GM18907 (cell line): Measurements from ENCODE around the gene TMEM238.
A peak's percentile ranks its signal among the peaks of the same experiment; 100 is the strongest.
"Not testable (repeated sequence)": the region's sequence is repeated elsewhere in the genome, so short reads cannot be mapped to it uniquely, and the experiment has no call there.

ENCODE experiments used
- ATAC-seq: cut with Tn5 transposase; IDR thresholded peaks from one replicate; pipeline ENCODE4 v1.9.1; 2021; ENCODE audit warnings: mild to moderate bottlenecking, moderate library complexity; ENCODE audit not compliant: unreplicated experiment

TMEM238 gene

DNA sequence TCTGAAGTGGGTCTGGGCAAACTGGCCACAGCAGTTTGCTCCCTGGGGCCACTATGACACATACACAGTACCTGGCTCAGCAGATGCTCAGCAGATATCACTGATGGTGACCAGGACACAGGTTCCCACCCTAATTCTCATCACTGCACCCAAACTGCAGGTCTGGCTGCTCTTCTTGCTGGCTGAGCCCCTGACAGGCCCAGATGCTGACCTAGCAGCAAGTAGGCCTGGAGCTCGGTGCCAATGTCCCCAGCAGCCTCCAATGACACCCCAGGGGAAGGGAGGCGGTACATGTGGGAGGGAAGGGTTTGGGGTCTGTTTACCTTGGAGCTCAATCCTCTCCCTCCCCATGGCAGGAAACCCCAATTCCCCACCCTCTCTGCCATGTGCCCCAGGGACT is 18.4 kb upstream of the TMEM238 start:
- ATAC-seq: no peak

DNA sequence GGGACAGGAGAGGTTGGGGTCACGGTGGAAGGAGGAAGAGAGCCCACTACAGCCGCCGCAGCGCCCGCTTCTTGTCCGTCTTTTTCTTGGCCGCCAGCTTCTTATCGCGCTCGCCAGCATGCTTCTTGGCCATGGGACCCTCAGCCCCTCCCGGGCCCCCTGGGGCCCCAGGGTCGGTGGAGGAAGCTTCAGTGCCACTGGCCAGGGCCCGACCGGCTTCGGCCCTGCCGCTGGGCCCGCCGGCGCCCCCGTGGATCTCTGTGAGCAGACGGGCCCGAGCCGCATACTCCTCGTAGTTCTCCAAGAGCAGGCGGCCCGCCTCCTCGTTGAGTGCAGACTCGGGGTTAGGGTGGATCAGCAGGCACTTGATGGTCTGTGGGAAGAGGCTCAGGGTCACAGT is 17.3 kb upstream of the TMEM238 start:
- not testable (repeated sequence) for ATAC-seq

DNA sequence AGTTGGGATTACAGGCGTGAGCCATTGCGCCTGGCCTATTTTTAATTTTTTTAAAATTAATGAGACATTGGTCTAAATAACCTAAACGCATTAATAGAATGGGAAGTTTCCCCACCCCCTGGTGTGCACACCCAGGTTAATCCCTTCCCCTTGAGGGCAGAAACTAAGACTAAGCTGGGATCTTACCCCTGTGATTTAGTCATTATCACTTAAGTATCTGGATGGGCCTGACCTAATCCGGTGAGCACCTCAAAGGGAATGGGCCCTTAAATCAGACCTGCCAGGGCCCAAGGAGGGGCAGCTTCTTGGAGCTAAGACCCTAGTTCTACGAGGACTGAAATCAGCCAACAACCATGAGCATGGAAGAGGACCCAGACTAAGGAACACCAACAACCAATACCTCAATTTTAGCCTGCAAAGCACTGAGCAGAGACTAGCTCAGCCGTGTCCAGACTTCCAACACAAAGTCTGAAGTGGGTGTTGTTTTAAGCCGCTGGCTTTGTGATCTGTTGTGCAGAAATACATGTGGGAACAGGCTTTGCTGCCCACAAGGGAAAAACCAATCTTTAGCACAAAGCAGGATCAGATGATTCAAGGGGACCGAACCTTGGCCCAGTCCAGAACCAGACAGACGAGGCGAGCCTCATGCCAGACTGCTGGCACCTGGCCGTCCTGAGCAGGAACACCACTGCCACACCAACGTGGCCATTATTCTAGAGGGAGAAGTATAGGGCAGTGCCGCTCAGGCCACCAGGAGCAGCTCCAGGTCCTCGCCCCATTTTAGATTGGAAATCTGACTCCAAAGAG is 16.4 kb upstream of the TMEM238 start:
- no peak for ATAC-seq

DNA sequence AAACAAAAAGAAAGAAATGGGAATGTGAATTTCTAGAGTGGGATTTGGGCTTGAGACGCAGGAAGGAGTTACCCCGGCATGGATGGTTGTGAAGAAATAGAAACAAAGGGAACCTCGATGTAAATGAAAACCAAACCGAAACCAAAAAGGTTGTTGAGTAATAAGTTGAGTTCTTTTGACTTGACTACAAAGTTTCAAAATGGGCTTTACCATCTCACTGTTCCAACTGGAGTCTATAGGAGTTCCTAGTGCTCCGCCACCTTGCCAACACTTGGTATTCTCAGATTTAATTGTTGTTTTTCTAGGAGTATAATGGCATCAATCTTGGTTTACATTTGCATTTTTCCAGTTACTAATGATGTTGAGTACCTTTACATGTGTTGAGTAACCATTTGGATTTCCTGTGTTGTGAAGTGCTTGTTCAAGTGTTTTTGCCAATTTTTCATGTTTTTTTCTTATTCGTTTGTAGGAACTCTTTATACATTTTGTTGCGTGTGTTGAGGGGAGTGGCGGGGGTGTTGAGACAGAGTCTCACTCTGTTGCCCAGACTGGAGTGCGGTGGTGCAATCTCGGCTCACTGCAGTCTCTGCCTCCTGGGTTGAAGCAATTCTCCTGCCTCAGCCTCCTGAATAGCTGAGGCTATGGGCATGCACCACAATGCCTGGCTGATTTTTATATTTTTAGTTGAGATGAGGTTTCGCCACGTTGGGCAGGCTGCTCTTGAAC is 14.3 kb upstream of the TMEM238 start:
- ATAC-seq: no peak

DNA sequence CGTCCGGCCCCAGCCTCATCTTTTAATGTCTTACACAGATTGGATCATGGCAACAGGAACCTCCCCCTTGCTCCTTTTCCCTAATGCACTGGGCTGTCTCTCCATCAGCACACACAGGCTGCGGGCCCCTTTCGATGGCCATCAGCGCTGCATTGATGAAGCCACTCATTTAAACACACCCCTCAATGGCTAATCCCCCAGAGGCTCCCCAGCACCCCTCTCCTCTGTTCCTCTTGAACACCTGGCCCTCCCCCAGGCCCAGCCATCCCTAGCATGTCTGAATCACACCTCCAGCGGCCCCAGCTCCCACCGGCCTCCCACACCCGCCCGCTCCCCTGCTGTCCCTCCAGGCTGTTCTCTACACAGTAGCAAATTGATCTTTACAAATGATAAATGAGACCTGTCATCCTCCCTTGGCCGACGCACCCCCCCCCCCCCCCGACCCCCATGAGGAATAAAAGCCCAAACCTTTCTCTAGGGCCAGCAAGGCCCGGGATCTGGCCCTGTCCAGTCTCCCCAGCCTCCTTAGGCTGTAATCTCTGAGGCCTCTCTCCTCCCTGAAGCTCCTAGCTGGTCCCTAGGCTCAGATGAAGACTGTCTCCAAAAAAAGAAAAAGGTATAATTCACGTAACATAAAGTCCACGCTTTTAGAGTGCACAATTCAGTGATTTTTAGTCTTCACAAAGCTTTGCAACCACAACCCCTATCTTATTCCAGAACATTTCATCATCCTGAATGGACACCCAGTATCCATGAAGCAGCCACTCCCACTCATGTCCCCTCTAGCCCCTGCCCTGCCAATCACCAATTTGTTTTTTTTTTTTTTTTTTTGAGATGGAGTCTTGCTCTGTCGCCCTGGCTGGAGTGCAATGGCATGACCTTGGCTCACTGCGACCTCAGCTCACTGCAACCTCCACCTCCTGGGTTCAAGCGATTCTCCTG is 9.0 kb upstream of the TMEM238 start:
- ATAC-seq: no peak

DNA sequence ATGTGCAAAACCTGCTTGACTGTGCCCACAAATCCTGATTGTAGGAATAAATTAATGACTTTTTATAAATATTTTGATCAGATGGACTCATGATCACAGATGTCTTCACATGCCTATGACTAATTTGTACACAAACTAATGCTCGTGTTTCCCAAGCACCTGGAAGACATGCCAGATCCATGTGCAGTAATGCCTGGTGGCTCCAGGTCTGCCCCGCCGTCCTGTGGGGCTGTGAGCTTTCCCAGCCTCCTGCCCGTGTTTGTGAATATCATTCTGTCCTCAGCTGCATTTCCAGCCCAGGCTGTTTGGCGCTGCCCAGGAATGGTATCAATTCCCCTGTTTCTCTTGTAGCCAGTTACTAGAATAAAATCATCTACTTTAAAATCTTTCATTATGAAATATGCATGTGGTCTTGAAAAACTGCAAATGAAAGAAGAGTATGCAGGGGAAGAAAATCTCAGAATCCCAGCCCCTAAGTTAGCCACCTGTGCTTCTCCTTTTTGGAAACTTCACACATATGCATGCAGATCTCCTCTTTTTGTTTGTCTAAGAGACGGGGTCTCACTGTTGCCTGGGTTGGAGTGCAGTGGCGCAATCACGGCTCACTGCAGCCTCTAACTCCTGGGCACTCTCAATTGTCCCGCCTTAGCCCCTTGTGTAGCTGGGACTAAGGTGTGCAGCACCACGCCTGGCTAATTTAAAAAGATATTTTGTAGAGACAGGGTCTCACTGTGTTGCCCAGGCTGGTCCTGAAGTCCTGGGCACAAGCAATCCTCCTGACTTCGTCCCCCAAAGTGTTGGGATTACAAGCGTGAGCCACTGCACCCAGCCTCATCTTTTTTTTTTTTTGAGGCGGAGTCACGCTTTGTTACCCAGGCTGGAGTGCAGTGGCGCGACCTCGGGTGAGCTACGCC is 7.9 kb upstream of the TMEM238 start:
- ATAC-seq: no peak

DNA sequence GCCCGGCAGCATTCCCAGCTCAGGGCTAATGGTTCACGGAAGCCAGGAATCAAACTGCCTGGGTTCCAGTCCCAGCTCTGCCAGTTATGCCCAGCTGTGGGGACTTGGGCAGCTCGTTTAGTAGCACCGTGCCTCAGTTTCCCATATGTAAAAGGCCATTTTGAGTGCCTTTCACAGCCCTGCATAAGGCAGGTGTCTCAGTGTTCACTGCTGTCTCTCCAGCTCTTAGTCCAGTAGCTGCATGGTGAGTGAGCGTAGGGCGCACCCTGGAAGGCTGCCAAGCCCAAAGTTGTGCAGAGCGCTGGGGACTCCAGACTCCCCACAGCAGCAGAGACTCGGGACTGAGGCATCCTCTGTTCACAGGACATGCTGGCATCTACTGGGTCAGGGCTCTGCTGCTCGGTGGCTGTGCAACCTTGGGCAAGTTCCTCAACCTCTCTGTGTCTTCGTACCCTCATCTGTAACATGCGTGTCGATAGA is 7.1 kb upstream of the TMEM238 start:
- ATAC-seq: no peak

DNA sequence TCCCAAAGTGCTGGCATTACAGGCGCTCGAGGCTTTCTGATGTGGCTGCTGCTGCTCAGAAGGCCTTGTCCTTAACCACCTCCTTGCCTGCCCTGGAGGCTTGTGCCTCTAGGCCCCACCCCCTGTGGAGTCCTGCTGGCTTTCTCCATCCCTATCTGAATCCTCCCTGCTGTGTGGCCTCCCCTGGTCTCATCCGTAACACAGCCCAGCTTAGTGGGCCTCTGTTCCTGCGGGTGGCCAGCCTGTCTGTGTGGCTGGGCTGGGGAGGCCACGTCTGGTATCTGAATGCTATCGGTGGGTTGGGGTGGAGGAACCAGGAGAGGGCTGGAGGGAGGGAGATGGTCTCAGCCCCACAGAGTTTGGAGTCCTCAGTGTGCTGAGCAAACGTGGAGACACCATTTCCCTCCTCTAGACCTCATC is 6.4 kb upstream of the TMEM238 start:
- no peak for ATAC-seq

DNA sequence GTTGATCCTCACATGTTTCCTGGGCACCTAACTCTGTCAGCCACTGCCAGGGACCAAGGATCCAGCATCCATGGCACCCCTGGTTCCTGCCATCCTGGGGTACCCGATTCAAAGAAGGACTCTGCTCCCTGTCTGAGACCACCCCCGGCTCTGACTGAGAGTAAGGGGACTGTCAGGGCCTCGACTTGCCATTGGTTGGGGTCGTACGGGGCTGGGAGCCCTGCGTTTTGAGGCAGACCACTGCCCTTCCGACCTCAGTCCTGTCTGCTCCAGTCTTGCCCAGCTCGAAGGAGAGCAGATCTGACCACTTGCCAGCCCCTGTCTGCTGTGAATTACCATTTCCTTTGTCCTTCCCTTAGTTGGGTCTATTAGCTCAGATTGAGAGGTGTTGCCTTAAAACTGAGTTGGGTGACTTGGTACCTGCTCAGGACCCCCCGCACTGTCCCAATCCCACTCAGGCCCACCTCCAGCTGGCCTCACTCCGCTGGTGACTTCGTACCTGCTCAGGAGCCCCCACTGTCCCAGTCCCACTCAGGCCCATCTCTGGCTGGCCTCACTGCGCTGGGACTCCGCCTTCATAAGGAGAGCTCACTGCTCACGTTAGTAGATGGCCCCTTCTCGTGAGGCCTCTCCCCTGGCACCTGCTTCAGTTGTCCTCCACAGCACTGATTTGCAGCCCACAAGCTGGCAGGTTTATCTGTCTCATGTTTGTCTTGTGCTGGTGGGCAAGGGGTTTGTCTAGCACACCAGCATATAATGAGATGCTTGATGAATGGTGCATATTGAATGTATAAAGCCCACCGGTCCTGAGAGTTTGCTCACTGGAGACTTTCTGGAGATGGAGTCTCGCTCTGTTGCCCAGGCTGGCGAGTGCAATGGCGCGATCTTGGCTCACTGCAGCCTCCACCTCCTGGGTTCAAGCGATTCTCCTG is 5.6 kb upstream of the TMEM238 start:
- no peak for ATAC-seq

DNA sequence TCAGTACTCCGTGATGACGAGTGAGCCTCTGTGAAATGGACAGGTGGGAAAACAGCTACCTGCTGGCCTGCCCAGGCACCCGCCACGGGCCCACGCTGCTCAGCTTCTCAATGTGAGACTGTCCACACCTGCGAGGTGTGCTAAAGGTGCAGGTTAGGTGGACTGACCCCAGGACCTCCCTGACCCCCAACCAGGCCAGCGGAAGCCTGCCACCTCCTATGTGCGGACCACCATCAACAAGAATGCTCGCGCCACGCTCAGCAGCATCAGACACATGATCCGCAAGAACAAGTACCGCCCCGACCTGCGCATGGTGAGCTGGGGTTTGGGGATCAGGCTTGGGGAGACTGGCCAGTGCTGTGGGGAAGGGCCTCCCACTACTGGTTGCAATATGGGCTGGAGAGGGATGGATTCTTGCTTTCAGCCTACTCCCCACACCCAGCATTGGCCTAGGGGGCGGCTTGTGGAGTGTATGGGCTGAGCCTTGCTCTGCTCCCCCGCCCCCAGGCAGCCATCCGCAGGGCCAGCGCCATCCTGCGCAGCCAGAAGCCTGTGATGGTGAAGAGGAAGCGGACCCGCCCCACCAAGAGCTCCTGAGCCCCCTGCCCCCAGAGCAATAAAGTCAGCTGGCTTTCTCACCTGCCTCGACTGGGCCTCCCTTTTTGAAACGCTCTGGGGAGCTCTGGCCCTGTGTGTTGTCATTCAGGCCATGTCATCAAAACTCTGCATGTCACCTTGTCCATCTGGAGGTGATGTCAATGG is 3.8 kb upstream of the TMEM238 start:
- no peak for ATAC-seq

DNA sequence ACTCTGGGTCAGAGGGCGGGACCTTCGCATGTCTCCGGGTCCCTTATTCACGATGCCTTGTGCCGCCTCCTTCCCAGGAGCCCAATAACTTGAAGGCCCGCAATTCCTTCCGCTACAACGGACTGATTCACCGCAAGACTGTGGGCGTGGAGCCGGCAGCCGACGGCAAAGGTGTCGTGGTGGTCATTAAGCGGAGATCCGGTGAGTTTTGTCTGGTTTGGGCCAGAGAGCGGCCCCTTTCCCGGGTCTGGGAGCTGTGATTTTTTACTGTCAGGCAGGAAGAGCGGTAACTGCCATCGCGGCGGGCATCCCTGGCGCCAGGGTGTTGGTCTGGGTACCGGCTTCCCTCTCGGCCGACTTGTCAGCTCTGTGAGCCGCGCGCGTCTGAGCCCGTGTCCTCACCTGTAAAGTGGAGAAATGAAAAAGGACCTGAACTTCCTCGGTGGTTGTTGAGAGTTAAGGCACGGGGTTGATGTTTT is 2.4 kb upstream of the TMEM238 start:
- ATAC-seq: no peak

DNA sequence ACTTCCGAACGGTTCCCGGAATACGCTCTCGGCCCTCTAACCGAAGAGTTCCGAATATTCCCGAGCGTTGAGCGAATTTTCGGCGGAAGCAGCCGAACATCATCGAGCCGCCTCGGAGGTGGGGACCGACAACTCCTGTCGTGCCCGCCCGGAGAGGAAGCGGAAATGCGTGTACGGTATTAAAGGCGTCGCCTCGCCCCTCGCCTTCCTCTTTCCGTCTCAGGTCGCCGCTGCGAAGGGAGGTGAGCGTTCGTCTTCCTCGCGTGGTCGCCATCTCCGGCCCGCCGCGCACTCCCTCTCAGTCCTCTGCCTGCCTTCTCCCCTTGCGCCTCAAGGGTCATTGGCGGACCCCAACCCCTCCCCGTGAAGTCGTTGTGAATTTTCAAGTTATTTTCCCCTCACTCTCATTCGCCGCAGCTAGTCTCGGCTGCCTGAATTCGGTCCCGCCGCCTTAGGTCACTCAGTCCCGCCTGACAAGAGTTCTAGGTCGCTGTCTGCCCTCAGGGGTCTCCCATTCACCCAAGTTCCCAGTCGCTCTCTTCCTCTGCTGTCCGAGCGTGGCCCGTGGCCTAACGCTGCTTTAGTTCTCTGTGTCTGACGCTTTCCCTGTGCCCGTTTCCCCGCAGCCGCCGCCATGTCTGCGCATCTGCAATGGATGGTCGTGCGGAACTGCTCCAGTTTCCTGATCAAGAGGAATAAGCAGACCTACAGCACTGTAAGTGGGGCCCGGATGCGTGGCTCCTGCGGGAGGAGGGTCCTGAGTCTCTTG is 1.8 kb upstream of the TMEM238 start, which contains the start of gene RPL28:
Gene RPL28 (plus strand): TSS at position 209 of the 769 bp plus-strand sequence. CDS start 426 bp downstream, at position 635.
- ATAC-seq: peak; percentile 67

DNA sequence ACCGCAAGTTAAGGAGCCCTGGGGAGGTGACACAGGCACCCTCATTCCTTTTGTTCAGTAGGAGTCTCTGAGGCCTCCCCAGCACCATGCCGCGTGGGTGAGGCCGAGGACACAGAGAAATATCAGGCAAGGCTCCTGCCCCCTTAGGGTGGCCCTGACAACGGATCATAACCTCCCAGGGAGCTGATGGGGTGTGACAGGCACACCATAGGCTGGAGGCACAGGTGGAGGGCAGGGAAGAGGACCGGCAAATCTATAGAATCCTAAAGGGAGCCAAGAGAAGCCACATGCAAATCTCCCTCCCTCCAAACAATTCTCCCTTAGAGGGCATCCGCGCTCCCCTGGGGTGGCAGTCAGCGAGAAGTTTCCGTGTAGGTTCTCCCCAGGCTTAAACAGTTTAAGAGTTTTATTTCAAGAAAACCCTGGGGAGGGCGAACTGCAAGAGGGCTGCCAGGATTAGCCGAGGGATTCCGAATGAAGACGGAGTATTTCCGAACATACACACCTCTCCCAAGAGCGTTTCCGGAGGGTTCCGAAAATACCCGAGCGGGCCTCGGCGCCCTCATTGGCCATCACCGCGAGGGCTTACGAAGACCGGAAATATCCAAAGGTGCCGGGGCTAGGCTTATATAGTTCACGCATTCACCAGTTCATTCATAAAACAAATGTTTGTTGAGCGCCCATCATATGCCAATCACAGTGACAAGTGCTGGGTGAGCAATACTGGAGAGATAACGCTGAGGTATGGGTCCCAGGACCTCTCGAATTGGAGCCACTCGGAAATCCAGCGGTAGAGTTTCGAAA is 1.0 kb upstream of the TMEM238 start:
- peak; percentile 64 for ATAC-seq

DNA sequence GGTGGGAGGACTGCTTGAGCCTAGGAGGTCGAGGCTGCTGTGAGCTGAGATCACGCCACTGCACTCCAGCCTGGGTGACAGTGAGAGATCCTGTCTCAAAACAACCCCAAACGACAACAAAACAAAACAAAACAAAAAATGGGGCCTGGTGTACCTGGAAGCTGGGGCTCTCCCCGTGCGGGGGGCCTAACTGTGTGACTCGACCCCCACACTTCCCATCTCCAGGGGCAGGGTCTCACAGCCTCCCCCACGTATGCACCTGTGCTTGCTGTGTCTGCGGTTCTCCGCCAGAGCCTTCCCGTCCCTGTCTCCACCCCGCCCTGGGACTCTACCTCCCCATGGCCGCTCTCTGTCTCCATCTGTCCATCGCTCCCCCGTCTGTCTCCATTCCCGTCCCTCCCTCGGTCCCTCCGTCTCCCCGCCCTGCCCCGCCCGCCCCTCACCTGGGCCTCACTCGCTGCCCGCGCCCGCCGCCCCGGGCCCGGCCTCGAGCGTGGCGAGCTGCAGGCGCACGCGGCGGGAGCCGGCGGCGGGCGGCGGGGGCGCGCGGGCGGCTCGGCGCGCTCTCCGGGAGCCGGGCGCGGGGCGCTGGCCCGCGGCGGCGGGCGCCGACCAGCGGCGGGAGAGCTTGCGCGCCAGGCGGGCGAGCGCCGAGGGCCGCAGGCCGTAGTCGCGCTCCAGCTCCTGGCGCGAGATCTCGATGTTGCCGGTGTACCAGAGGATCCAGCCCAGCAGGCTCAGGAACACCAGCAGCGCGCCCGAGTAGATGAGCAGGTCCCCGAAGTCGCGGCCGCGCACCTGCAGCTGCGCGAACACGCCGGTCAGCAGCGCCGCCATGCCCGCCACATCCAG is 587 bp downstream of the TMEM238 start:
- ATAC-seq: no peak

DNA sequence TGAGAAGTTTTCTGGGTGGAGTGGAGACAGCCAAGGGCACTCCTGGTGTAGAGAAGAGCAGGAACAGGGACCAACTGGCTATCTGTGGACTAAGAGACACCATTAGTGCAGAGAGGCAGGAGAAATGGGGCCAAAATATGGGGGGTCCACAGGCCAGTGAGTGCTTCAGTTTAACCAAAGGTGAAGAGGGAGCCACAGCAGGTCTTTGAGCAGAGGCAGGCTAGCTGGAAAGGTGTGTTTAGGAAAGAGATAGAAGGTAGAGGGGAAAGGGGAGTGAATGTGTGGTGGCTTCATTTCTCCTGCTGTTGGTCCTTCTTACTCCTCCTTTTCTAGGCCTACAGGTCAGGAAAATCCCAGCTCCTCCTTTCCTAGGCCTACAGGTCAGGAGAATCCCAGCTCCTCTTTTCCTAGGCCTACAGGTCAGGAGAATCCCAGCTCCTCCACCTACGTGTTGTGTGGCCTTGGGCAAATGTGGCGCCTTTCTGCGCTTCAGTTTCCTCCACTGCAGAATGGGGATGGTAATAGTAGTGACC is 1.5 kb downstream of the TMEM238 start:
- ATAC-seq: no peak
